ENCODE results near the gene ATL1. TPM values are rescaled to one million over a fixed set of nuclear protein-coding genes. Genes with fewer than 3 reads are reported as not detected.
"Not testable (repeated sequence)": the region's sequence is repeated elsewhere in the genome, so short reads cannot be mapped to it uniquely, and the experiment has no call there.

Gene ATL1
- total and polyA plus RNA-seq, 2 of the 4 experiments (the other 2 are of a cell fraction) = 6.0 to 12.2 TPM

- 100% methylated on average over 1 of the region's 2 CpGs; no CpG with 5 or more reads in 1 of the 2 experiments for WGBS, 2 experiments (ENCODE audit: extremely low coverage in 2 of 2, insufficient read length in 1 of 2)
Observed at GRCh38 chr14:50664579-50664978, 104.6 kb downstream of the ATL1 start.

DNA sequence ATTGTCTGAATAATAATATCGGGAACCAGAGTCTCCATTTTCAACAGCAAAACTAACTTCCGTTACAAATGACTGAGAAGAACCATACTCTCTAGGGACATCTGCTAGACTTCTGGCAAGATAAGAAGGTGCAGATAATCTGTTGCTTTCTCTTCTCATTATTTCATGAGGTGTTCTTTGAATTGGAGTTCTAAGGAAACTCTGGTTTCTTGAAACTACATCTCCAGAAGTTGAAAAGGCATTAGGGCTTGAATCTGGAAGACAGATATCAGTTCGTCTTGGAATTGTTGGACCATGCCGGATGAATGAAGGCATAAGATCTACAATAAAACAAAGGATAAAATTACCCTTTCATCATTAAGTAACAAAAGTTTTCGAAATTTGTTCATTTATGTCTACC lies 105.4 kb downstream of the ATL1 start:
- H3K4me3 ChIP-seq (ENCODE audit: insufficient read depth, low read depth, low read length); H3K4me1 ChIP-seq (ENCODE audit: control insufficient read depth, insufficient read depth, low read length); dilution Hi-C loops (cut with HindIII; ENCODE audit: low sequenced_read_pairs, unreplicated experiment); H4K8ac ChIP-seq (ENCODE audit: low read depth in 2 of 2, low read length in 2 of 2); H4K20me1 ChIP-seq (ENCODE audit: insufficient read depth, low read length); H3K9me1 ChIP-seq (ENCODE audit: insufficient read depth, low read length); H2BK5ac ChIP-seq (ENCODE audit: low read depth, low read length, poor library complexity, severe bottlenecking); H3K27ac ChIP-seq (ENCODE audit: insufficient read depth, low read length); H2BK20ac ChIP-seq (ENCODE audit: low read depth, low read length); H3K18ac ChIP-seq (ENCODE audit: low read depth, low read length); H4K91ac ChIP-seq (ENCODE audit: insufficient read depth, low read depth, low read length); H2AK5ac ChIP-seq (ENCODE audit: low read depth, low read length); ATAC-seq (ENCODE audit: low read depth); BruUV-seq (replicated peaks); H2AFZ ChIP-seq (replicated peaks; ENCODE audit: low read length, poor library complexity); POLR2A ChIA-PET (ENCODE audit: unreplicated experiment); H3K4ac ChIP-seq (ENCODE audit: low read depth, low read length); H2BK15ac ChIP-seq (ENCODE audit: low read depth, low read length); DNase-seq; H2AK9ac ChIP-seq (replicated peaks; ENCODE audit: low read depth, low read length, poor library complexity); H3K9ac ChIP-seq (ENCODE audit: low read depth, low read length); H3K27me3 ChIP-seq (ENCODE audit: control insufficient read depth, insufficient read depth, low read length); H3K14ac ChIP-seq (replicated peaks; ENCODE audit: low read depth, low read length); H3K36me3 ChIP-seq (ENCODE audit: control insufficient read depth, insufficient read depth, low read length); H3K56ac ChIP-seq (ENCODE audit: extremely low read depth, insufficient read depth, low read length); in situ Hi-C loops (cut with MboI; ENCODE audit: low sequenced_read_pairs); H2BK120ac ChIP-seq (ENCODE audit: low read depth, low read length); H4K5ac ChIP-seq (ENCODE audit: low read depth, low read length); H3K23ac ChIP-seq (ENCODE audit: low read depth, low read length); CTCF ChIA-PET; H3K9me3 ChIP-seq (ENCODE audit: control insufficient read depth, insufficient read depth, low read length): not testable (repeated sequence)
- WGBS, 2 experiments (ENCODE audit: extremely low coverage in 2 of 2, insufficient read length in 1 of 2) = no CpG with 5 or more reads among the region's 5 CpGs
- peaks cover 8 to 41% of the 10 kb centered on the region in 2 experiments; a peak in 3 of 4 replicates for H3K79me1 ChIP-seq (ENCODE audit: low read depth in 1 of 2, low read length in 2 of 2)
- peak overlapping the region; percentile 32 for H3K4me2 ChIP-seq (ENCODE audit: low read depth, low read length)
- intact Hi-C loops (cut with micrococcal nuclease) = loop anchor here (5.0 to 10.0 kb wide), 3 partner anchors 57 to 200 kb away; no protein-coding TSS in a partner anchor

More at GRCh38 chr14:50664579-50664978, 104.6 kb downstream of the ATL1 start:
- H3K27ac ChIP-seq (ENCODE audit: insufficient read depth, low read length); ATAC-seq (ENCODE audit: low read depth); H2BK20ac ChIP-seq (ENCODE audit: low read depth, low read length); in situ Hi-C loops (cut with MboI; ENCODE audit: low sequenced_read_pairs); H2BK15ac ChIP-seq (ENCODE audit: low read depth, low read length); H3K4me1 ChIP-seq (ENCODE audit: control insufficient read depth, insufficient read depth, low read length); H3K4me3 ChIP-seq (ENCODE audit: insufficient read depth, low read depth, low read length); H2BK120ac ChIP-seq (ENCODE audit: low read depth, low read length); H3K23ac ChIP-seq (ENCODE audit: low read depth, low read length); H4K8ac ChIP-seq (ENCODE audit: low read depth in 2 of 2, low read length in 2 of 2); POLR2A ChIA-PET (ENCODE audit: unreplicated experiment); H3K4ac ChIP-seq (ENCODE audit: low read depth, low read length); H4K5ac ChIP-seq (ENCODE audit: low read depth, low read length); H3K9me3 ChIP-seq (ENCODE audit: control insufficient read depth, insufficient read depth, low read length); H2AK9ac ChIP-seq (replicated peaks; ENCODE audit: low read depth, low read length, poor library complexity); H2BK5ac ChIP-seq (ENCODE audit: low read depth, low read length, poor library complexity, severe bottlenecking); BruUV-seq (replicated peaks); H3K18ac ChIP-seq (ENCODE audit: low read depth, low read length); H2AK5ac ChIP-seq (ENCODE audit: low read depth, low read length); dilution Hi-C loops (cut with HindIII; ENCODE audit: low sequenced_read_pairs, unreplicated experiment); H3K27me3 ChIP-seq (ENCODE audit: control insufficient read depth, insufficient read depth, low read length); H3K14ac ChIP-seq (replicated peaks; ENCODE audit: low read depth, low read length); DNase-seq; CTCF ChIA-PET; H3K4me2 ChIP-seq (ENCODE audit: low read depth, low read length); H3K56ac ChIP-seq (ENCODE audit: extremely low read depth, insufficient read depth, low read length); H3K9me1 ChIP-seq (ENCODE audit: insufficient read depth, low read length); H4K20me1 ChIP-seq (ENCODE audit: insufficient read depth, low read length); H3K9ac ChIP-seq (ENCODE audit: low read depth, low read length); H4K91ac ChIP-seq (ENCODE audit: insufficient read depth, low read depth, low read length); H2AFZ ChIP-seq (replicated peaks; ENCODE audit: low read length, poor library complexity): not testable (repeated sequence)
- Histone ChIP-seq H3K36me3 (ENCODE audit: control insufficient read depth, insufficient read depth, low read length) (peaks cover 10% of the 10 kb centered on the region), H3K79me1 (ENCODE audit: low read depth in 1 of 2, low read length in 2 of 2) (peaks cover 14 to 41% of the 10 kb centered on the region in 2 experiments; a peak in 3 of 4 replicates)
- intact Hi-C loops (cut with micrococcal nuclease) = loop anchor here (10.0 kb wide), 1 partner anchor 200 kb away; no protein-coding TSS in a partner anchor

Measured in IMR-90 (cell line).